Measurements from ENCODE around the gene CPS1.

CPS1 gene

DNA sequence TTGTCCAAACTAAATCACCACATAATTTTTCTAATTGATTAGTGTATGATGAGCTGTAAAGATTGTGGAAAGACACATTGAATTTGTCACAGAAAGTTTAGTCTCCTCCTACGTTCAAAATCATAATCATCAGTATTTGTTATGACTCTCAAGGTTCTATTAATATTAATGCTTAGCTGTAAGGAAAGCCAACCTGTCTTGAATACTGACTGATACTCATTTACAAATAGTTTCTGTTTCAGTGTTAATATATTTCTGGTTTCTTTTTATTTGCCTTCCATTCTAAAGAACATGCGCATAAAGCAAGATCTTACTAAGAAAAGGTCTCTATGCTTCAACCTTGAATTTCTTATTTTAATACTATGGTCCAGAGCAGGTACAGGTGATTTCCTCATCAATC, 55.1 kb downstream of the CPS1 start:
- no peak for ATAC-seq

DNA sequence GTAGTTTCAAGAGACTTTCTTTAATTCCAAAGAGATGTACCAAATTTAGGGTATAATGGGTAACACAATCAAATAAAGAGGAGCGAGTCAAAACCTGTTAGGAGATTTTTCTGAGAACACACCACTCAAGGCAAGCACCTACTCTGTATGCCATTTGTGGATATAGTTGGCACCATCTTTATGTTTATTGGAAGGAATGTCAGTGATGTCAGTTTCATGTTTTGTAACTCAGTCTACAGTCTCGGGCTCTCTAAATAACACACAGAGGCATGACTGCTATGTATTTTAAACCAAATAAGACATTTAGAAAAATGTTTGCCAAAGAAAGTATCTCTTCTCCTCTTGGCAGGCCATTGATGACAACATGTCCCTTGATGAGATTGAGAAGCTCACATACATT, 59.7 kb downstream of the CPS1 start:
- ATAC-seq: no peak

DNA sequence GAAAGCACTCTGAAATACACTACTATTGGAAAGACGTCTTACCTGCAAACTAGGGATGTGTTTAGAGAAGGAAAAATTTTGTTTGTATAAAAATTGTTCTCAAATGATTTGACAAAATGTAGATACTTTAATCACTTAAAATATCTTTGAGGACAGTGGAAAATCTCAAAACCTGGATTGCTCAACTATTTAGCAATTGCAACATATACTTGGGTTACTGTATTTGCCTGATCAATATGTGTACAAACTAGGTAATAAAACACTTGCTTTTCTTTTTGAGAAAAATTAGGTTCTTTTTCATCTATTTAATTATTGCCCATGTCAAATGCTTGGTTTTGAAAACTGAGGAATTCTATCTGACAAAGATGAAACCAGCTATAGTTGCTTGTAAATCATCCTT, 60.9 kb downstream of the CPS1 start:
- no peak for ATAC-seq

DNA sequence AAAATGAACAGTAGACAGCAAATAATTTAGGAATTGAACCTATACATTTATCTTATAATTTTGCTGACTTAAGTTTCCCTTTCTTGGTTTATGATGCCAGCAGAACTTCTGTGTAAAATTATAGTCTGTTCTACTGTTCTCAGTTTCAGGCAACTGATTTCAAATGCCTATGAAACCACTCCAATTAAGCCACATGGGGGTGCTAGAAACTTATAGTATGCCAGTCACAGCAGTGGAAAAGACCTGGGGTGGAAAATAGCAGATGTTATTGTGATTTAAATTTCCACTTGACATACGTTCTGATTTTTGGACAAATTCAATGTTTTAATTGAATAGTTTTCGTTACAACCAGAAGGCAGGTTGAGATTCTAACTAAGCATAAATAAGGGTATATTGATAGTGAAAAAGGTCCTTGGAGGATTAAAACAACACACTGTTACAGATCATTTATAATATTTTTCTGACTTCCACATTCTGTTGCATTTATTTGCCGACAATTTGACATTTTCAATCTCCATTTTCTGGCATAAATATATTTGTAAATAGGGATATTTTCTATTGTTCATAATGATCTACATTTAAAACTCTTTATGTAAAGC, 61.4 kb downstream of the CPS1 start:
- ATAC-seq: no peak

DNA sequence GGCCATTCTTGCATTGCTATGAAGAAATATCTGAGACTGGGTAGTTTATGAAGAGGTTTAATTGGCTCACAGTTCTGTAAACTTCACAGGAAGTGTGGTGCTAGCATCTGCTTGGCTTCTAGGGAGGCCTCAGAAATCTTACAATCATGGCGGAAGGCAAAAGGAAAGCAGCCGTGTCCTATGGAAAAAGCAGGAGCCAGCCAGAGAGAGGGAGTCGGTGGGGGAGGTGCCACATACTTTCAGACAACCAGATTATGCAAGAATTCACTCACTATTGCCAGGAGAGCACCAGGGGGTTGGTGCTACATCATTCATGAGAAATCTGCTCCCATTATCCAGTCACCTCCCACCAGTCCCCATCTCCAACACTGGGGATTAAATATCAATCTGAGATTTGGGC, 64.1 kb downstream of the CPS1 start:
- ATAC-seq: no peak

DNA sequence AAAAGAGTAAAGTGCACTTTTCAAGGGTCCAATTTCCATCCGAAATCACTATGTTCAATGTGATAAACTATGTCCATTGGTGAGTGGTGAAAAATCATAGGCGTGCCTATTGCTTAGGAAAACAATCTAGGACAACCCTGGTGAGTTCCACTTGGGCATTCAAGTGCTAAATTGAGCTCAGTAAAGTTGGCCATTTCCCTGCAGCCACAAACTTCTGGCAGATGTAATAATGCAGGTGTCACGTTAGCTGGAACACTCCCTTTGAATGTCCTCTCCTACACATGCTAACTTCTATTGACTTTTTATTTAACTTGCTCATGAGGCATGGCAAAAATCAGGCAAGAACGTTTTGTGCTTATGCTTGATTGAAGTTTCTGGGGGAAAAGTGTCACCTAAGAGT, 67.1 kb downstream of the CPS1 start:
- ATAC-seq: no peak

DNA sequence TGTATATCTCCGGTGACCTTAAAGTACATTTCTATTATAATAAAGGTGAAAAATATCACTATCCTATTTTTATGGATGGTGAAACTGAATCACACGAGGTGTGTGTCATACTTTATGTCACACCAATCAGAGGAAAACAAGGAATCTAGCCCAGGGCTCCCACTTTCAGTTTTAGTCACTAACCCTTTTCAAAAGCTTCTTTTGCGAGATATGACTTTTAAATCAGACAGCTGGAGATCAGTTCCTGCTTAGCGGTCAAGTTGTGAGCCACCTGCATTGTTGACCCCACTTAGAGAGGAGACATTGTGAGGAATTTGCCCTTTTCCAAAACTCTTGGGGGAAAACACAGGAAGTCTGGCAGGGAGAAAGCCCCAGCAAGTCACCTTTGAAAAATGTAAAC, 70.5 kb downstream of the CPS1 start:
- no peak for ATAC-seq

DNA sequence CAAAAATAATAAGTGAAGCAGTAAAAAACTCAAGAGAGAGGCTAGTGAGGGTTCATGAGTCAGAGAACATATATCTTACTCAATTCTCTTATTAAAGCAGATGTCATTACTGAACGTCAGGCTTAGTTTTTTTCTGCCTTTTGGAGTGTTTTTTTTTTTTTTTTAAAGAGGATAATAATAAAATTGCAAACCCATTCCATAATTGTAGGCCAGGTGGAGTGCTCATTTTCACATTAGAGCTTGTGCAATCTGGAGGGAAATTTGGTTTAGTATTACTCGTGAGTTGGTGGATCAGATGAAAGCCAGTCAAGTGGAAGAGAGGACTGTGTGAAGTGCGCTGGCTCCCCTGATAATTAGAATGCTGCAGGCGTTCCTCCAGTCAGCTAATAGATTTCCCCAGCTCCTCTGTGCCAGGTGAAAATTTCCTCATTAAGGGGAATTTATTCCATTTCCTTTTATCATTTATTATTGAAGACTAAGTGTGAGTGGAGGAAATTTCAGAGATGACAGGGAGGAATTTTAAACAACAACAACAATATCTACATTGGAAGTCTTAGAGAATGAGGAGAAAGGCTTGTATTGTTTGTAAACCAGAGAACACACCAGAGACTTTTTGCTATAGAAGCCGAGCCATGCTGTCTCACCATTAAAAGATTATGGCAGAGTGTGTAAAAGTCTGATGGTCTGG, 74.6 kb downstream of the CPS1 start:
- ATAC-seq: no peak

DNA sequence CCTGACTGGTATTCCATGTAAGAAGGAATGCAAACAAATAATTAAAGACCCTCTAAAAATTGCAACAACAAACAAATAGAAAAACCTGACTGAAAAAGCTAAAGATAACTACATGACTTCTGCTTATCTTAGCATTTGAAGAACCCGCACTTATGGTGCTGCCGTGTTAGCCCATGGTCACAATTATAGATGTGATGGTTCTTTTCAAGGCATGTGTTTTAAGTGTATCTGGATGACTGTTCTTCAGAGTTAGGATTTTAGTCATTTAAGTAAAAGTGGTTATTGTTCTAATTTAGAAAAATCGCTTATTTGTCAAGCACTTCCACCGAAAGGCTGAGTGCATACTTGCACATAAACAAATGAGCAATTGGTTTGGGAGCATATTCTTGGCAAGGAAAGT, 77.3 kb downstream of the CPS1 start:
- no peak for ATAC-seq

DNA sequence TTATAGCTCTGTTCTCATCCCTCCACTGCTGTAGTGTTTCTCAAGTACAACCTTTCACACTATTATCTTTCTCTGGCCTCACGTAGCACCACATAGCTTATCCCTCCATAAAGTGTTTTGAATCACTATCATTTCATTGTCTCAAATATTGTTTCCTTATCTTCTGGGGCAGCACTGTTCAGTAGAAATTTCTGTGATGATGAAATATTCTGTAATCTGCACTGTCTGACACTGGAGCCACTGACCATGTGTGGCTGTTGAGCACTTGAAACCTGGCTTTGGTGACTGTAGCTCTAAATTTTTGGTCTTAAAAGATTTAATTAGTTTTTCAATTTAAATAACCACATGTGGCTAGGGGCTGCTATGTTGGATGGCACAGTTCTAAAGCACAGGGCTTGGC, 78.9 kb downstream of the CPS1 start:
- no peak for ATAC-seq

DNA sequence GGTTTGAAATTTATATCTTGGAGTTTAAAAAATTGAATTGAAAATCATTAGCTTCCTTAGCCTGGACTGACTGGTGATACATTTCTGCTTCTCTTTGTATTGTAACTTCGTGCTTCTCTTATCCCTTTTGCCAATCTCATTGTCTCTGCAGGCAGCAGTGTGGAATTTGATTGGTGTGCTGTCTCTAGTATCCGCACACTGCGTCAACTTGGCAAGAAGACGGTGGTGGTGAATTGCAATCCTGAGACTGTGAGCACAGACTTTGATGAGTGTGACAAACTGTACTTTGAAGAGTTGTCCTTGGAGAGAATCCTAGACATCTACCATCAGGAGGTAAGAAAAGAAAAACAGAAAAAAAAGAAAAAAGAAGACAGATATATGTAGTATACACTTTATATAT, 85.9 kb downstream of the CPS1 start:
- ATAC-seq: no peak

DNA sequence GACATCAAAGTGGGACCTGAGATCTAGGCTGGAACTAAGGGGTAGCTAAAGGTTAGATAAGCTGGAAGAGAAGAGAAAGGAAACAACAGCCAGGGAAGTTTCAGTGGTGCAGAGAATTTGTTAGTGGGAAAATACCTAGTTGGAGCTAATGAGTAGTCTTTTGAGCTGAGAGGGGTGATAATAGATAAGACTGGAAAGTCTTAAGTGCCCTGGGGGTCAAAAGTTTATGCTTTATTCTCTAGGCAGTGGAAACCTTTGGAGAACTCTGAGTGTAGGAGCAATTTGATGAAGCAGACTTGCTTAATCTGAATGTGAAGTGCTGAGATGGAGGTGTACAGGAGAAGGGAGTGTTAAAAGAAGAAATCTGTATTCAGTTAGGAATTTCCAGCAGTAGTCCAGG, 90.8 kb downstream of the CPS1 start:
- ATAC-seq: no peak

DNA sequence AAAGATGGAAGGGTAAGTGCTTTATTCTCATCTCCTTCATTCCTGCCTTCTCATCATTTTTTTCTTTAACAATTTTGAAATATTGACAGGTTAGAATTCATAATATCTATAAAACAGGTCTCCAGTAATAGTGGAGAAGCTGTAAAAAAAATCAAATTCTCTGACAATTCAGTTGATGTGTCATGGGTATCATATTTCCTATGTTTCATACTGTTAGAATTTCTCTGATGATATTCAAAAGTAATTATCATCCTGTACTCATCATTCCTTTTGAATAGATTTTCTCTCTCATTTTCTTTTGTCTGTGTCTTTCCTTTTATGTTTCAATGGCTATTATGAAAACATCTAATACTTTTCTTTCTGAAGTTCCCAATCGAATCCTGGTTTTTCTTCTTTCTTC, 97.7 kb downstream of the CPS1 start:
- no peak for ATAC-seq

DNA sequence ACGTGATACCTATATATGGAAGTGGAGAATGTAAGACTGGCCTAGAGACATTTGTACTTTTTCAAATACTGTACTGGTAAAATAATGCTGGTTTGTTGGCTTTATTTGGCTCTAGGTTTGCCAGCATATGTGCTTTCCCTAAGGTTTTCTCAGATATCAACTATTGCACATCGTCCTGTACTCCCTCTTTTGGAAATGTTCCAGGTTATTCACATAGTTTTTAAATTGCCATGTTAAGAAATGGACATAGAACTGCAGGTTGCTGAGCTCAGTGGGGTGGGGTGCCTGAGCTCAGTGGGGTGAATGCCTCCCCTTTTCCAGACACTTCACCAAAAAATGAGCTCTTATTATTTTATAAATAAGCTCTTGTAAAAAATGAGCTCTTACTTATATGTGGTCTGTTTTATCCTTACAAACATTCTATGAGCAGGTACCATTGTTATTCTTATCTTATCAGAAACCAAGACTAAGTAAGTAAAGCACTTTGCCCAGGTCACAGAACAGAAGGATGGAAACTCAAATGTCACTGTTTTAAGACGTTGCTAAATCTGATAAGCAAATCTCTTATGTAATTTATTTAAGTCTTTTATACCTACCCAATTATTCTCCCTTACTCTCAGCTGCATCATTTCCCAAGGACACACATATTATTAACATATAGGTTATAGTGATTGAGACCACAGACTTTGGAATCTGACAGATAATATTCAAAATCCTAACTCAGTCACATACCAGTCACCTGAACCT, 99.0 kb downstream of the CPS1 start:
- ATAC-seq: no peak

DNA sequence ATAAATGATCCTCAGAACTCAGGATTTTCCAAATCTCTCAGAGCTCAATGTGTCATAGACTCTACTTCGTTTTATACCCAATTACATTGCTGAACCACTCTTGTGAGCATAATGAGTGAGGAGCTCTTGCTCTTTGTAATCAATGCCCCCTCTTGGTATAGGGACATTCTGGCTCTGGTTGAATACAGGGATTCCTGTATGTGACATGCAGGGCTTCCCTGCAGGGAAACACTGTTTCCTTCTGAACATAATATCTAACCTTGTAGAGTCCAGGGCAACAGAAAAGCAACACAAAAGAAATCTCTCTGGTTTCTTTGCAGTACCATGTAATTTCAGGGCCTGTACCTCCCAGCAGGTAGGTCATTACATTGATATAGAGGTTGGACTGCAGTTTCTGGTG, 101.5 kb downstream of the CPS1 start:
- no peak for ATAC-seq

DNA sequence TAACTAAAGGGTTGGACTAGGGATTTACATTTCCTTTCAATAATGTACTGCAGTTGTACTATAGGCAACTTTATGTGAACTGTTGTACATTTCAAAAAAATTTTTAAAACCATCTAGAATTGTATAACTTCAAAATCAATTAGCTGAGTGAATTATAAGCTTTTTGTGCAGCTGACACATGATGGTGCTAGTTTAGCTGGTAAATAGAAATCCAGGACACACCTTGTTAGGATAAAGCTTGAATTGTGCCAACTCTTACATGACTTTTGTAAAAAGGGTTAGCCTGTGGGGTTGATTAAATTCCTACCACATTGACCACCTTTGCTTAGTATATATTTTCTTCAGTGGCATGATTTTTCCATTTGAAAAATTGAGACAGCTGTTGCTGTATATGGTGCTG, 104.4 kb downstream of the CPS1 start:
- no peak for ATAC-seq

DNA sequence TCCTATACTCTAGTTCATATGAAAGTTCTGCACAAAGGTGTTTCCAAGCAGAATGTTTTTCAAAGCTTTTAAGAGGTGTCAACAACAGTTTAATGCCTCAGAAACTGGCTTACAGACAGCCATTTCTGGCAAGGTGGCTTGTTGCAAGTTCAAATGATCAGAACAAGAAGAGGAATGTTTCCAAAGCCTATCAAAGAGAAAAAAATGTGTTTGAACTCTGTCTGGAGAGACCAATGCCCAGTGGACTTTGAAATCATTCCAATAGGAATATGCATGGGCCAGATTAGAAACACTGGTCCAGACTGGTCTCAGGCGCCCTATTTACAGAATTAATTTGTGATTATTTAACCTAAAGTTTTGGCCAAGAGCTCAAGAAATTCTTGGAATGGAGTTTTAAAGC, 106.2 kb downstream of the CPS1 start:
- ATAC-seq: no peak

DNA sequence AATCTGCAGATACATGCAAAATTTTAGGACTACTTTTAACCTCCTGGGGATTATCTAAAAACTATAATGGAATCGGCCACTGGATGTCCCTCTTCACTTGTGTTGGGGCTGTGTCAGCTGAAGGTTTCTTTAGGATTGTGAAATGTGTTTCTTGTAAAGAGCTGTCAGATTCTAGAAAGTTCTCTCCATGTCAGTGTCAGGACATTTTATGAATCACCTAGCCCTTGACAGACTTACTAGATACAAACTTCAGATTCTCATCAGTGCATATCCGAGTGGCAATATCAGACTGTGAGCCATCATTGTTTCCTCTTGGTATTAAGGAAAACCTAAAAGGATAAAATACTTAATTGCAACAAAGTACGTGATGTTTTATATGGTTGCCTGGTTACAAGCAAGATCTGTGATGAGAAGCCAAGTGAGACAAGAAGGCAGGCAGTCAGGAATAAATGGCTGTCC, 107.3 kb downstream of the CPS1 start:
- ATAC-seq: no peak

DNA sequence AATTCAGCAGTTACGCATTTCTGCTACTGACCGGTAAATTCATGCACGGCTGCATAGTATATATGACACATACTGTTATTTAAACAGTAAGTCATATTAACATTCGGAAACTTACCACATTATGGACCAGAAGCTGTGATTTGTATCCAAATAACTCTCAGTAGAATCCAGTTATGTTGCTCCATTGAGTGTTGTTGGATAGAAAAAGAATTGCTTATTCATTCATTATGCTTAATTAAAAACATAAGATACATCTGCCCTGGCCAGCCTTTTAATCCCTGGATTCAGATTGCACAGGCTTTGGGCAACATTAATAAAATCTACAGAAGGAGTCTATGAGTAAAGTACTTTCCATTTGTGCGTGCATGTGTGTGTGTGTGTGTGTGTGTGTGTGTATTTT, 111.3 kb downstream of the CPS1 start:
- ATAC-seq: no peak

DNA sequence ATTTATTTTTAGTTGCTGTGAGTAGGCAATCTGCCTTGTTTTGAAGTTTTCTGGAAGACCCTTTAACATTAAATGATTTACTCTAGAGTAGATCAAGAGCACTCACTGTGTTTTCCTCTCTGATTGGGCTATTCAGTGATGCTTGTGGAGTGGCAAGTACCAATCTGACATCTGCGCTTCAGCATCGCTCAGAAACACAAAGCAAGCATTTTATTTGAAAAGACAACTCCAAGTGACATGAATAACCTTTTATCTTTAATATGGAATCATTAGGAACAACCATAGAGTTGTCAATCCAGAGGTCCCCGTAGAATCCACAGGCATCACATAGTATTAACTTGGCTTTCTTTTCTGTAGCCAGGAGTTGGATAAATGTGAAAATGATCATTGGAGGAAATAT, 114.7 kb downstream of the CPS1 start:
- ATAC-seq: no peak

DNA sequence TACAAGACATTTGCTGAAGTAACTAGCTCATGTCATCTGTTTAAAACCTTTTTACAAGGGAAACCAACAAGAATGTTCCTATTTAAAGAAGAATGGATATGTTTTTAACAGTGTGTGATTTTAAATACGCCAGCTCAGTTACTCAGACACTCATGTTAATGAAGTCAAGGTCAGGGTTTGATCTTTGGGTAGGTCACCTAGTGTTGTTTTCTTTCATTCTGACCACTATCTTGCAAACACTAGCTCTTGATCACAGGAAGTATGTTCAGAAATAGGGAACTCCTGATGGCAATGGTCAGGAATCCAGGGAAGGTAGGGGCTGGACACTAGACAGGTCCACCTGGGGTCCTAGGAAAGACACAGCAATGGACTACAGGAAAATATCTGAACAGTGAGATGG, 116.7 kb downstream of the CPS1 start:
- no peak for ATAC-seq

DNA sequence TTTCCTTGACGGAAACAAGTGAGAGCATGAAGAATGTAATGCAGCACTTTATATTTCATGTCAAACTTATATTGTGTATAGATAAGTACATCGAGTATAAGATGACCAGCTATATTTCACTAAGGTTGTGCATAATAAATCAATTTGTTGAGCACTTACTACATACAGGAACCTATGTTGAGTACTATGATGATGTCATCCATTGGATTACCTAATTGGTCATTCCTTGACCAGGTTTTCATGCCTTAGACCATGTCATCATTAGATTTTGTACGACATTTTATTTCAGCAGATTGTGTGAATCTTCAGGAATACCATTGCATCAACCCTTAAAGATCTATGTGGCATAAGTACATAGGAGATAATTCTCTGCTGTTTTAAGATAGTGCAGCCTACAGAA, 119.7 kb downstream of the CPS1 start:
- ATAC-seq: no peak

DNA sequence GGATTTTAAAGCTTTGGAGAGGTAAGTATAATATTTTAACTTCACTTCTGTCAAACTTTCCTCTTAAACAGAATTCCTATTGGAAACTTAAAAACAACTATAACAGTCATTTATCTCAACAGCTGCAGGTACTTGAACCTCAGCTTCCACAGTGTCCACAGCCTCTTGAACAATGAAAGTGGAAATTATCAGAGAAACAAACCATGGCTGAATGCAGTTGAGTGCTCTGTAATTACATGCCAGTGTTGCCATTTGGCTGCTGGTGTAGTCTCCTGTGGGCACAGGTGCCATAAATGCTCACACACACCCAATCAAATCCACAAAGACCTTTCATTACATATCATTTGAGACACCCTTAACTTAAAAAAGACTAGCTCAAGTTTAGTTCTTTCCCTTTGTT, 125.1 kb downstream of the CPS1 start:
- no peak for ATAC-seq

DNA sequence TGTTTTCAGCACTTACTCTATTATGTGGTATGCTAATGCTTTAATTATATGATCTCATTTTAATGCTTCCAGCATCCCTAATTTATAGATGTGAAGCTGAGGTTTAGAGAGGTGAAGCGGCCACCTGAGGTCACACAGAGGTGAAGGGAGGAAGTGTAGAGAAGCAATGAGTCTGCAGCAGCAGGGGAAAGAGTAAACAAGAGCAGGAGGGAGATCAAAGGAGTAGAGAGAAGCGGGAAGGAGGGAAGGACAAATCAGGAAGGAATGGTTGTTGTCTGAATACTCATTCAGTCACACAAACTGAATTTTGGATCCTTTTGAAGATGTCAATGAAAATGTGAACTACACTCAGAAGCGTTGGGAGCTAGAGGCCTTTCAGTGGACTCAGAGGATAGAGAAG, 130.0 kb downstream of the CPS1 start:
- no peak for ATAC-seq

All from activated CD4-positive, CD25-positive, alpha-beta regulatory T cell treated with anti-CD3 and anti-CD28 coated beads, Interleukin-2, amount 50 U/mL, for 24 hours (primary cell).